GM19455 (cell line): Measurements from ENCODE around the gene GDI1.
"Not testable (repeated sequence)": the region's sequence is repeated elsewhere in the genome, so short reads cannot be mapped to it uniquely, and the experiment has no call there.

Source experiments
- ATAC-seq: cut with Tn5 transposase; IDR thresholded peaks from one replicate; pipeline ENCODE4 v1.9.1; 2021; ENCODE audit not compliant: unreplicated experiment

The GDI1 gene

DNA sequence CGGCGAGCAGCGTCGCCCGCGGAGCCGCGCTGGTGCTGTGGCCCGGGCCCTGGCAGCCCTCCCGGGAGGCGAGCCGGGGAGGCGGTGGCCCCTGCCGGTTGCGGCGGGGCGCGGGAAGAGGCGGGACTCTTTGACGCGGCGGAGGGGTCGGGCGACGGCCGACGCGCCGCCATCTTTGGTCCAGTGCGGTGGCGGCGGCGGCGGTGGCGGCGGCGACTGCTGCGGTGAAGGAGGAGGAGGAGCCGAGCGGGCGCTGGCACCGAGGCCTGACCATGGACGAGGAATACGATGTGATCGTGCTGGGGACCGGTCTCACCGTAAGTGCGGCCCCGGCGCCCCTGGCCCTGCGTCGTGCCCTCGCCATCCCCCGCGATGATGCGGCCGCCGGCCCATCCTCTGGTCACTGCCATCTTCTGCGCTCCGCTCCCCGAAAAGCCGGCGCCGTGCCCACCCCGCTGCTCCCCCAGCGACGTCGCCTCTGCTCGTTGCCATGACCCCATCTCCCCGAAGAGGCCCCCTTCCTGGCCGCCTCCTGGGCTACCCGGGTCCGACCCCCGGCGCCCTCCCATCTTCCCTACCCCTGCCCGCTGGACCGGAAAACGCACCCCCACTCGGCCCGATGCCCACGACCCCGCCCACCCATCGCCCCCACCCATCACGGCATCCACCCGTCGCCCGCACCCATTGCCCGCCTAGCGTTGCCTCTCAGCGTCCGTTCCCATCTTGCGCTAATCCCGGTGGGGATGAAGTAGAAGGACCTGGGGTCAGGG, at the start of gene GDI1:
TSS of gene GDI1 (plus strand) at position 172 of the 770 bp plus-strand sequence. CDS start at position 273, 101 bp downstream.
- no peak for ATAC-seq

DNA sequence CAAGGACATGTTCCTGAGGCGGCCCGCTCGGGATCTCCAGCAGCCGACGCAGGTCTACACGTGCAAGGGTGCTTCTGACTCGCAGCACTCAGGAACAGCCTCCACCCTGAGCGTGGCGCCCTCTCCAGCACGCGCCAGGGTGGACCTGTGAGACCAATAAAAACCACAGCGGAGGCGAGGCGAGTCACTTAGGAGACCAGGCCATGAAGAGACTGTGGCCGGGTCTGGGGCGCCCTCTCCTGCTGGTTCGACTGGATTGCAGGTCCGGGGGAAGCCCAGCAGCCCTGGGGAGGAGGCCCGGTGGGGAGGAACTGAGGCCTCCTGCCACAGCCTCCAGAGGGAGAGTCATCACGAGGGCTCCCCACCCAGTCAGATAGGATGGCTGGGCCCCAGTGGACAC, 48.9 kb upstream of the GDI1 start:
- not testable (repeated sequence) for ATAC-seq

DNA sequence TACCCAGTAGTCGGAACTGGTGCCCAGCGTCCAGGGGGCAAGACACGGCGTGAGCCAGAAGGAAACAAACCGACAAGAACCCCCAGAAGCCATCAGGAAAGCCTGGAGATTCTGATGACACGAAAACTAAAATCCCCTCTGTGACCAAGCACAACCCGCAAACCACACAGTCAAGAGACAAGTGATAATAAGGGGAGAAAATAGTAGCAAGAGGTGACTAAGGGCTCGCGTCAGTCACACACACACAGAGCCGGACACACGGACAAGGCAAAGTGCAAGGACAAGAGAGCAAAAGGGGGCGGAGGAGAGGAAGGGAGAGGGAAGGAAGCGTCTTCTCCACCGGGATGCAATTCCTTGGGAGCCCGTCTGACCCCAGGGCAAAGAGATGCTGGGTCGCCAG, 48.3 kb upstream of the GDI1 start:
- ATAC-seq, result not testable (repeated sequence)

DNA sequence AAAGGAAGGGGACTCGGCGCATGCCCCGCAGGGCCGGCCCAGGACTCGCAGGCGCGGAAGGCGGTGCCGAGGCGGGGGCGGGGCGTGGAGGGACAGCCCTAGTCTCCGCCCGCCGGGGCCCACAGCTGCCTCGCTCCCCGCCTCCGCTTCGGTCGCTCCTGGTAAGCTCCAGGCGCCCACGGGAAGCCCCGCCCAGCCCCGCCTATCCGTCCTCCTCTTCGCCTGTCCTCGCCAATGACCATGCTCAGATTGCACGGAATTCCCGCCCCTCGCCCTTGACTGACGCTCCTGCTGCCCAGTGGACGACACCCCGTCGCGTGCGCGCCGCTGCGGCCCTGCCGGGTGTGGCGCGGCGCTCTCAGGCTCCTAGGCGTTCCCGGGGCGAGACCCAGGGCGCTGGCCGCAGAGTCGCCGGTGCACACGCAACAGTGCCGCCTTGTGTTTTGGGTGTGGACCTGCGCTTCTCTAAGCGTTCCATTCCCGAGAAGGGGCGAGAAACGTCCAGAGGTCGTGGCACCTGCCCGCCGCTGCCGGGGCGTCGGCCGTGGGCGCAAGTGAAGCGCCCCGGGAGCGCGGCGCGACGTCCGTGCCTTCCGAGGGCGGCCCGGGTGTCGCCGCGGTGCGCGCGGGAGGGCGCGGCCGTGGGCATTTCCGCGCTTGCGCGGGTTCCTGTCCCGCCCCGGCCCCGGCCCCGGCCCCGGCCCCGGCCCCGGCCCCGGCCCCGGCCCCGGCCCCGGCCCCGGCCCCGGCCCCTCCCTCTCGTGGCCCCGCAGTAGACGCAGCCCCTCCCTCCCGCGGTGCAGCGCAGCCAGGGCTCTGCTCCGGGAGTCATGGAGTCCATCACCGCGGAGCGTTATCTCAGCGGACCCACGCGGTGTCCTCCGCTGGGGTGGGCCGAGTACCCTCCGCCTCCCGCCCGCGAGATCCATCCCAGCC, 46.9 kb upstream of the GDI1 start:
- peak; percentile 69 for ATAC-seq

DNA sequence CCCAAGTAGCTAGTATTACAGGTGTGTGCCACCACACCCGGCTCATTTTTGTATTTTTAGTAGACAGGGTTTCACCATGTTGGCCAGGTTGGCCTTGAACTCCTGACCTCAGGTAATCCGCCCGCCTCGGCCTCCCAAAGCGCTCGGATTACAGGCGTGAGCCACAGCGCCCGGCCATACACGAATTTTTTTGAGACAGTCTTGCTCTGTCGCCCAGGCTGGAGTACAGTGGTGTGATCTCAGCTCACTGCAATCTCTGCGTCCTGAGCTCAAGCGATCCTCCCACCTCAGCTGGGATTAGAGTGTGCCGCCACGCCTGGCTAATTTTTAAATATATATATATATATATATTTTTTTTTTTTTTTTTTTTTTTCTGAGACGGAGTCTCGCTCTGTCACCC, 40.6 kb upstream of the GDI1 start:
- not testable (repeated sequence) for ATAC-seq

DNA sequence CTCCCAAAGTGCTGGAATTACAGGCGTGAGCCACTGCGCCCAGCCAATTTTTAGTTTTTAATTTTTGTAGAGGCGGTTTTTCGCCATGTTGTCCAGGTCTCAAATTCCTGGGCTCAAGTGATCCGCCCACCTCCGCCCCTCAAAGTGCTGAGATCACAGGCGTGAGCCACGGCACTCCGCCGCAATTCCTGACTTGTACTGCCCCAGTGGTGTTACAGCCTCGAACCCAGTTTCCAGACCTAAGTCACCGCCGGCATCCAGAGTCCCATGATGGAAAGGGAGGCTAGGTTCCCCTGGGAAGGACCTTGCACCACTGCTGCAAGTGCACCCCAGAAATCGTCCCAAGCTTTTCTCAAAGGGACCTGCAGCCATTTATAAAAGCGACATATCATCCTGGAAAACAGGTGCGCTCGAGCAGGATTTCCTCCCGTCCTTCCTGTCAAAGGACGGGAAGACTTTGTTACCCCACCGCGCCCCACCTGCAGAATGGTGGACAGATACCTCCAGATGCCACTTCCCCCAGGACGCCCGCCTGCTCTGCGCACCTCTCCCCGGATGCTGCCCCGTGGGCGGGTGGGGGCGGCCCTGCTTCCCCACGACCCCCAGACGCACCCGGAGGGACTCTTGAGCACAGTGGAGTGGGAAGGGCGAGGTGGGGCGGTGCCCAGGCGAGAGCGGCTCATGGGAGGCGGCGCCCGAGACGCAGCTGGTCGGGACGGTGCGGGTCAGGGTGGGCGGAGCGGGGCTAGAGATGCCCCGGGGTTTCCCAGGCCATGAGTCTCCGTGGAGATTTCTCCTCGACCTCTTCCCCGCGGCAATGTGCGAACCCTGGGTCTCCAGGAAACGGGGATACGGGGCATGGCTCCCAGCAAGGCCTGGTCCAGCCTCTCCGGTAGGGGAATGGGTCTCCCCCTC, 39.7 kb upstream of the GDI1 start:
- peak; percentile 44 for ATAC-seq

DNA sequence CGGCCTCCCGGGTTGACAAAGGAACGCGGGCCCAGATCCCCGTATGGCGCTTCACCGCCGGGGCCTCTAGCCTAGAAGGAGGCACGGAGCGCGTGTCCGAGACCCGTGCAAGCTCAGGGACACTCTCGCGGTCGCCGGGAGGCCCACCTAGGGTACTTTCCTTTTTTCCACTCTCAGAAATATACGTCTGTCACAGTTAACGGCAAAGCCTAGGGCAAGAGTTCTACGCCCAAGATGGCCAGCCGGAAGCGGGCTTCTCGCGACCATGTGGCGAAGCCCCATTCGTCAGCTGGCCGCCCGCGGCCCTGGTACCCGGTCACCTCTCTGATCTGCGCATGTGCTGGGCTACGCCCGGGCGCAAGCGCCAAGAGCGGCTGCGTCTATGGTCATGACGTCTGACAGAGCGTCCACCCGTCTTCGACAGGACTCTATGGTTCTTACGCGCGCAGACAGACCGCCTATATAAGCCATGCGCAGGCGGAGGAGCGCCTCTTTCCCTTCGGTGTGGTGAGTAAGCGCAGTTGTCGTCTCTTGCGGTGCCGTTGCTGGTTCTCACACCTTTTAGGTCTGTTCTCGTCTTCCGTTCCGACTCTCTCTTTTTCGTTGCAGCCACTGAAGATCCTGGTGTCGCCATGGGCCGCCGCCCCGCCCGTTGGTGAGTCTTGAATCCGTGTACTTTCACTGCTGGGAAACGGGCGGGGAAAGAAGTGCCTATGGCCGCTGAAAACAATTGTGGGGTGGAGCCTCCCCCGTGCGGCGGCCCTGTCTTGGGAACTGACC, 38.9 kb upstream of the GDI1 start, which contains the start of gene RPL10:
TSS of gene RPL10 (plus strand) at position 490 of the 780 bp plus-strand sequence. CDS start at position 633, 143 bp downstream.
- ATAC-seq, result peak; percentile 67

DNA sequence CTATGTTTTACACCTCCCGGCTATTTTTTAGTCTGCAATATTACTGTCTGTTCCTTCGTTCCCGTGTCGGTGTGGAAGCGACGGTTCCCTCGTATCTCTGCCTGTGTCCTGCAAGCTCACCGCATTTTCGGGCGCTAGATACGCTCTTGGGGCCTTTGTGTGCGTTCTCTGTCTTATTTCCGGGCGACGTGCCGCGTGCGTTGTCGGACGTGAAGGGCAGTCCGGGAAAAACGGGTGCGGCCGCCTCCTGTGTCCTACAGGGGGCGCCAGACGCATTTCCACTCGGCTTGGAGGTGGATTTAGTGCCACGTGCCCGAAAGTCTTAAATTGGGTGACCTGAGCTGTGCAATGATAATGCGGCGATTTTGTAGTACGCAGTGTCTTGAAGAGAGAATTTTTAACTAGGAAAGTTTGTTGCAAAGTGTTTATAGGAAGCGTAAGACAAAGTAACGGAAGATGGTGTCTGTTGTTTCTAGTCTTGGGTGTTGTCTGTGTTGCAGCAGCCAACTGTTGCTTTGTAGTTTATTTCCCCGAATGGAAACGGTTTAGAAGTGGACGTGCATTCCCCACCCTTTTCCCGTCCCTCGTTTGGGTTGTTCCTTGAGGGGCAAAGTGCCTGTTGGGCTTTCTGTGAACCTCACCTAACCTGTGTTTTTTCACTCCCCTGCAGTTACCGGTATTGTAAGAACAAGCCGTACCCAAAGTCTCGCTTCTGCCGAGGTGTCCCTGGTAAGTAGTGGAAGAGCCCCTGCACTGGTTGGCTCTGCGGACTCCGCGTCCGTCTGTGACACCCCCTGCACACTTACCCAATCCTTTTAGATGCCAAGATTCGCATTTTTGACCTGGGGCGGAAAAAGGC, 38.1 kb upstream of the GDI1 start:
- ATAC-seq, result peak; percentile 31

DNA sequence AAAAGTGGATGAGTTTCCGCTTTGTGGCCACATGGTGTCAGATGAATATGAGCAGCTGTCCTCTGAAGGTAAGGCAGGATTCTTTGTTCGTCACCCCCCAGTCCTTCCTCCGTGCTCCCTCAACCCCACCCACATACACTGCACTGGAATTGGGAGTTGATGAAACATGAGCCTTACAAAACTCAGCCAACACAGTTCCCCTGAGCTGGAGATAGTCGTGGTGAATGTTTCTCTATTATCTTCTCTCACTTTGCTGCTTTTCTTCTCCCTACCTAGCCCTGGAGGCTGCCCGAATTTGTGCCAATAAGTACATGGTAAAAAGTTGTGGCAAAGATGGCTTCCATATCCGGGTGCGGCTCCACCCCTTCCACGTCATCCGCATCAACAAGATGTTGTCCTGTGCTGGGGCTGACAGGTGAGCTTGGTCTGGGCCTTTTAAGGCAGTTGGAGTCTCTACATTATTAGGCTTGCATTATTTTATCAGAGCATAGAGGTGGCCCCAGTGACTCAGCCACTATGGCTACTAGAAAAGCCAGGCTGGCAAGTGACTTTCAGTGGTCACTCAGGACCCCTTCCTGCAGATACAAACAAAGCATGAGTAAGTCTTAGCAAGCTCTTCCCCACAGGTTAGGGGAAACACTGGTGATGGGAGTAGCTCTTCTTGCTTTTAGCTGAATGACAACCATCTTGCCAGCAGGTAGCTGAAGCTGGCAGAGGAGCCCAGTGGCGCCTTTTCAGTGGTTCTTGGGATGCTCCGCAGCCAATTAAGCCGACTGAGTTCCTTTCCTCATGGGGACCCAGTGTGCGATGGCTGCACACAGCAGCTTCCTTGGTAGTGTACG, 37.2 kb upstream of the GDI1 start:
- ATAC-seq, result no peak

DNA sequence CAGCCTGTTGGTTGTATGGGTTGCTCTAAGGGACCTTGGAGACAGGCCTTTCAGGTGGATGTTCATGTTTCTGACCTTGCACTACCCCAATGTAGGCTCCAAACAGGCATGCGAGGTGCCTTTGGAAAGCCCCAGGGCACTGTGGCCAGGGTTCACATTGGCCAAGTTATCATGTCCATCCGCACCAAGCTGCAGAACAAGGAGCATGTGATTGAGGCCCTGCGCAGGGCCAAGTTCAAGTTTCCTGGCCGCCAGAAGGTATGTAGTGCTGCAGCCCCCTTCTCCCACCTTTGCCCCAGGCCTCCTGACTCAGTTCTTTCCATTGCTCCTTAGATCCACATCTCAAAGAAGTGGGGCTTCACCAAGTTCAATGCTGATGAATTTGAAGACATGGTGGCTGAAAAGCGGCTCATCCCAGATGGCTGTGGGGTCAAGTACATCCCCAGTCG, 36.6 kb upstream of the GDI1 start:
- not testable (repeated sequence) for ATAC-seq

DNA sequence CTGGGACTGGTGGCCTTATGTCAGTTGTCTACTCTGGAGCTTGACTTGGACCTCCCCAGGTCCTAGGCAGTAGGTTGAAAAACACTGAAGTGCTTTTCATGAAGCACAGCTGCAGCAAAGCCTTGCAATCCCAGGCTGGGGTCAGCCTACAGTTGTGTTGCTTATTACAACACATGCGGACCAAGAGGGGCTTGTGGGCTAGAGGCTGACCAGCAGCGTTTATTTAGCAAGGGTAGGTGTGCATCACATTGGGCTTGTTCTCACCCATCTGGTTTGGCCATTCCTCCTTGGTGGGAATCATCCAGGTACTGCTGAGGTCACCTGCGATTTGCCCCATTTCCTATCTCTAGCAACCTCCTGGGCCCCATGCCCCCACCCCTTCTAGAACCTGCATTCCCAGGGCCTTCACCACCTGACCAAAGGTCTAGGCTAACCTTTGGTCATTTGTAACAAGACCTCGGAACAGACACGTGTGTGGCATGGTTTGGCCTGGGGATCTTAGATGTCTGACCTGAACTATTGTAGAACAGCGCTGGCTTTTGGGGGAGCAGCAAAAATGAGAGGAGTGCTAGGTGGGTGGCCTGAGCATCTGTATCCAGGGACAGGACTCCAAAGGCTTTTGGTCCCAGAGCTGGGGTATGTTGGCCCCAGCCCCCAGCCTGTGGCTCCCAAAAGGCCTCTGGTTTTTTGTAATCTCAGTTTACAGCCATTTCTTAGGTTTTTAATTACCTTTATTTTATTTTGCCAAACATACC, 35.7 kb upstream of the GDI1 start:
- ATAC-seq, result no peak

DNA sequence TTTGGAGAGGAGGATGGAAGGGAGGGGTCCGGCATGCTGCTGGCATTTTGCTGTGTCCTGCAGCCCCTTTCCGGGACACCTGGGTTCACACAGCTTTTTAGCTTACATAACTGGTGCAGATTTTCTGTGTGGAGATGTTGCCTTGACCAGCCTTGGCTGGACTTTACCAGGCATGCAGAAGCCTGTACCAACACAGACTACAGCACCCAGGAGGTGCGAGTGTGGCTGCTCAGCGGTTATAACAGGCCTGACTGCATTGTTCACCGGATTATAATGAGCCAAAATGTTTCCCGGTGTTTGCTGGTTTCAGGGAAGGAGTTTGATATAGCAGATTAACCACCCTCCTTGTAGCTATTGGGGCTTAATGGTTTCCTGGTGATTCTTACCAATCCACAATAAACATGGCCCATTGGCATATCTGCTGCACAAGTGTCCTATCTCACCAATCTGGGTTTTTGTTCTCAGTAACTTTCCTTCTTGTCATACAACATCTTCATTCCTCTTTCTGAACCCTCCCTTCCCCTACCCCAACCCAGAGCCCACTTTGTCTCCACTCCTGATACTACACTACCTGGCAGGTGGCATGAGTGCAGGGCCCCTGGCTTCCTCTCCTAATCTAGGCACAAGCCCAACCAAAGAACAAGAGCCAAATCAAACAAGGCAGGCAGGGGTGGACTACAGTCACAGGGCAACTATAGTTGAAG, 34.9 kb upstream of the GDI1 start:
- ATAC-seq, result no peak

DNA sequence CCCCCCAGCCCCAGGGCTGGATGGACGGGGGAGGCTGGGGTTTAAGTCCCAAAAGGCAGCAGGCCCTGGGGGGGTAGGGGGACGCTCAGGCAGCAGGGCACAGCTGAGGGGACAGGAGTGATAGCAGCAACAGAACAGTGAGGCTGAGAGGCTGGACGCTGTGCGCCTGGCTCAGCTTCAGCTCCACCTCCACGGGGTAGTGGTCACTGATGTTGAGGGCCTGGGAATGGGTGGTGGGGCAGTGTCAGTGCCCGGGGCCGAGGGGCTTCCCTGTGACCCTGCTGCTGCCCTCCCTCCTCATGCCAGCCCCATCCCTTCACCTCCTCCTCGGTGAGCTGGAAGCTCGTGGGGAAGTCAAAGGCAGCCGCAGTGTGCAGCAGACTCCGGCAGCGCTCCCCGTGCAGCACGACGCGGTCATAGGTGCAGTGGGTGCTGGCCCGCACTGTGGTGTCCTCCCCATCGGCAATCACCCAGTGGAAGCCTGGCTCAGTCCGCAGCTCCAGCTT, 34.3 kb upstream of the GDI1 start:
- ATAC-seq, result no peak

DNA sequence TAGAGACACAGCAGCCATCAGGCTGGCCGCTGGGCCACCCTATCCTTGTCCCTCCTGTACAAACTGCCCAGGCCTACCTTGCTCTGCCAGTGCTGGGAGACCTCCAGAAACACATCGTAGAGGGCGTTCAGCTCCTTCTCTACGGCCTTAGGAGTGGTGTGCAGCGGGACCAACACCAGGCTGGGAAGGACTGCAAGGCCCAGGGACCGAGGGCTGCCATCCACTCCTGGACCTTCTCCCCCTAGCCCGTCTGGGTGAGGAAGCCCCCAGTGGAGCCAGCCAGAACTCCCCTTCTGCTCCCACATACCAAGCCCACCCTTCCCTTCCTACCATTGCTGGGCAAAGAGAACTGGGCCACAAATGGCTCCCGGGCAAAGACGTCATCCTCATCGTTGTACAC, 33.8 kb upstream of the GDI1 start:
- no peak for ATAC-seq

DNA sequence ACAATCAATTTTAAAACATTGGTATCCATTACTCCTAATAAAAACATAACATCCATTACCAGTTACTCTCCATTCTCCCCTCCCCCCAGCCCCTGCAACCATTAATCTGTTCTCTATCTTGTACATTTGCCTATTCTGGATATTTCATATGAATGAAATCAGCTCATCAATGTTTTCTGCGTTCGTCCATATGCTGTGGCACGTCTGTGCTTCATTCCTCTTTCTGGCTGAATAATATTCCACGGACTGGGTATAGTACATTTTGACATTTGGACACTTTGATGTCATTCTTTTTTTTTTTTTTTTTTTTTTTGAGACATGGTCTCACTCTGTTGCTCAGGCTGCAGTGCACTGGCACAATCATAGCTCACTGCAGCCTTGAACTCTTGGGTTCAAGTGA, 33.1 kb upstream of the GDI1 start:
- no peak for ATAC-seq

DNA sequence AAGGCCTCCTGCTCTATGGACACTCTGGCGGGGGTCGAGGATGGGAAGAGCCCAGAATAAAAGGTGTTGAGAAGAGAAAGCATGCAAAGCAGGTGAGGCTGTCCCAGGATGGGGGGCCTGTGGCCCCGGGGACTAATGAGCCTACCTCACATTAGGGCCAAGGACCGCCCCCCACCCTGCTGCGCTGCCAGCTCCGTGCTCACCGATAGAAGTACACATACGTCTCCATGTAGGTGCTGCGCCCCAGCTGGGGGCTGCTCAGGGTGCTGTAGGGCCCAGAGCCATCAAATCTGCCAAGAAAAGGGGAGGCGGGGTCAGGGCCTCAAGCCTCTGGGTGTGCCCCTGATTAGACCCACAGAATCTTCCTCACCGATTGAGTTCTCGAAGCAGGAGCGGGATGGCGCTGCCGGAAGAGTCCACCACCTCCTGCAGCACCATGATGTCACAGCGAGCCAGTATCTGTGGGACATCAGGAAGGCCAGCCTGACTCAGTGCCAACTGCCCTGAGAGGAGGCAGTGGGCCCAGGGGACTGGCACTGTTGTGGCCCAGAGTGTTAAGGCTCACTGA, 32.2 kb upstream of the GDI1 start:
- no peak for ATAC-seq
